Vagina (tissue), 2 donors: Measurements from ENCODE around the gene STARD7.

ENCODE experiments used
- POLR2A ChIP-seq, 2 donors: fragments of 450-650 bp; IDR thresholded peaks; one replicate each; pipeline ENCODE4 v1.6.1; 2017; ENCODE audit warnings: antibody characterized with exemption in 2 of 2, mild to moderate bottlenecking in 2 of 2, moderate library complexity in 2 of 2
- POLR2AphosphoS5 ChIP-seq, 2 donors: sonication (generic); formaldehyde crosslinking; IDR thresholded peaks; one replicate each; pipeline ENCODE4 v1.9.0; 2017; ENCODE audit warnings: antibody characterized with exemption in 2 of 2, mild to moderate bottlenecking in 2 of 2, low read depth in 1 of 2; ENCODE audit not compliant: insufficient read depth in 1 of 2
- TF ChIP-seq, protein P1 (sequence below), 3 experiments: fragments of 450-650 bp in 2 of 3; fragments of 200-600 bp in 1 of 3; sonication (generic) in 1 of 3; IDR thresholded peaks; one replicate each; pipeline ENCODE4 v1.5.1; 2017 to 2019; ENCODE audit warnings: antibody characterized with exemption in 3 of 3, mild to moderate bottlenecking in 2 of 3, moderate library complexity in 2 of 3

DNA sequence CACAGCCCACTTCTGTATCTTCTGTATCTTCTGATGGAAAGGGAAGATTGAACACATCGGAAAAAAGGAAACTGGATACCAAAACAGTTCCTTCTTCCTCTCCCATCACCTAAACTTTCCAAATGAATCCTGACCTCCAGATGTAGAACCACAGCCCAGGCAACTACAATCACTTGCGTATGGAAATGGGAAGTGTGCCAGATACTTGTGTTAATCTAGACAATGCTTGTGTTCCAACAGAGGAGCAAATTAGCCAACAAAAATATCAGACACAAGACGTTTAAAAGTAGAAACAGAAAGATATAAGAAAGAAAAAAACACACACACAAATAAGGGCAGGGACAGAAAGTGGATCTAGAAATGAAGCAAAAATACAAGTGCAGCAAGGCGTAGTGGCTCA is 32.0 kb downstream of the STARD7 start:
- TF ChIP-seq, protein P1, sequence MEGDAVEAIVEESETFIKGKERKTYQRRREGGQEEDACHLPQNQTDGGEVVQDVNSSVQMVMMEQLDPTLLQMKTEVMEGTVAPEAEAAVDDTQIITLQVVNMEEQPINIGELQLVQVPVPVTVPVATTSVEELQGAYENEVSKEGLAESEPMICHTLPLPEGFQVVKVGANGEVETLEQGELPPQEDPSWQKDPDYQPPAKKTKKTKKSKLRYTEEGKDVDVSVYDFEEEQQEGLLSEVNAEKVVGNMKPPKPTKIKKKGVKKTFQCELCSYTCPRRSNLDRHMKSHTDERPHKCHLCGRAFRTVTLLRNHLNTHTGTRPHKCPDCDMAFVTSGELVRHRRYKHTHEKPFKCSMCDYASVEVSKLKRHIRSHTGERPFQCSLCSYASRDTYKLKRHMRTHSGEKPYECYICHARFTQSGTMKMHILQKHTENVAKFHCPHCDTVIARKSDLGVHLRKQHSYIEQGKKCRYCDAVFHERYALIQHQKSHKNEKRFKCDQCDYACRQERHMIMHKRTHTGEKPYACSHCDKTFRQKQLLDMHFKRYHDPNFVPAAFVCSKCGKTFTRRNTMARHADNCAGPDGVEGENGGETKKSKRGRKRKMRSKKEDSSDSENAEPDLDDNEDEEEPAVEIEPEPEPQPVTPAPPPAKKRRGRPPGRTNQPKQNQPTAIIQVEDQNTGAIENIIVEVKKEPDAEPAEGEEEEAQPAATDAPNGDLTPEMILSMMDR (IDR thresholded peaks at IDR 0.05): no peak
- no peak for TF ChIP-seq POLR2AphosphoS5 (IDR thresholded peaks at IDR 0.05; ENCODE audit: insufficient read depth in 1 of 2, low read depth in 1 of 2)
- no peak for TF ChIP-seq POLR2A (IDR thresholded peaks at IDR 0.05)
